ENCODE measurements around the gene TPSB2.

Gene TPSB2

DNA sequence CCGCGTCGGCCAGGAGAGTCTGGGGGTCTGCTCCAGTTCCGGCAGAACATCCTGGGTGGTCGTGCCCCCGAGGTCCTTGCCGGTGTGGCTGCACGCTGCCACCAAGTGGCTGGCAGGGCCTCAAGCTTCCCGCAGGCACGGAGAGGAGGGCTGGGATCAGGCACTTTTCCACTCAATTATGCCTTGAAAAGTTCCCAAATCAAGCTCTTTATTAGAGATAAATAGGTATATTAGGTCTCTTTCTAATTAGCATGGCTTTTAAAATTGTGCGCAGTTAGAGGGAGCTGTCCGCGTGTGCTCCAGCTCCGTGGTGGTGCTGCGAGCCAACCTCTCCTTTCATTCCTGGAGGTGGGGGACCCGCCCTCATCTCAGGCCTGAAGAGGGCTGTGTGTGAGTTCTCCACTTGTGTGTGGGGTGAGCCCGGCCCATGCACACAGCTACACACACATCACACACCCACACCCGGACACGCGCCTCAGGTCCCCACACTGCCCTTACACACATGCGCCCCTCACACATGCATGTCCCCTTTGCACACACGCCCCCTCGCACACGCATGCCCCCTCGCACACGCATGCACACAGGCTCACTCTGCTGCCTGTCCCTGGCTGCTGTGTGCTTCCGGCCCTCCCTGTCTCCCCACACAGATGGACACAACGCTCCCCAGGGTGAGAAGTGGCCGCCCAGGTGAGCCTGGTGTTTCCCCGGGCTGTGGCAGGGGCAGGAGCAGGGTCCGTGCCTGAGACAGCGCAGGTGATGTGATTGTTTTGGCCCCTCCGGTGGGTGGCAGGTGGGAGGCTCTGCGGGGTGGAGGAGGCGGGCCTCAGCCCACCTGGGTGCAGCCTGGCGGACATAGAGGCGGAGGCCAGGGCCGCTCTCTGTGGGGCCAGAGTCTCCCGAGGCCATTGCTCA lies 48.3 kb downstream of the TPSB2 start:
- no peak for DNase-seq

DNA sequence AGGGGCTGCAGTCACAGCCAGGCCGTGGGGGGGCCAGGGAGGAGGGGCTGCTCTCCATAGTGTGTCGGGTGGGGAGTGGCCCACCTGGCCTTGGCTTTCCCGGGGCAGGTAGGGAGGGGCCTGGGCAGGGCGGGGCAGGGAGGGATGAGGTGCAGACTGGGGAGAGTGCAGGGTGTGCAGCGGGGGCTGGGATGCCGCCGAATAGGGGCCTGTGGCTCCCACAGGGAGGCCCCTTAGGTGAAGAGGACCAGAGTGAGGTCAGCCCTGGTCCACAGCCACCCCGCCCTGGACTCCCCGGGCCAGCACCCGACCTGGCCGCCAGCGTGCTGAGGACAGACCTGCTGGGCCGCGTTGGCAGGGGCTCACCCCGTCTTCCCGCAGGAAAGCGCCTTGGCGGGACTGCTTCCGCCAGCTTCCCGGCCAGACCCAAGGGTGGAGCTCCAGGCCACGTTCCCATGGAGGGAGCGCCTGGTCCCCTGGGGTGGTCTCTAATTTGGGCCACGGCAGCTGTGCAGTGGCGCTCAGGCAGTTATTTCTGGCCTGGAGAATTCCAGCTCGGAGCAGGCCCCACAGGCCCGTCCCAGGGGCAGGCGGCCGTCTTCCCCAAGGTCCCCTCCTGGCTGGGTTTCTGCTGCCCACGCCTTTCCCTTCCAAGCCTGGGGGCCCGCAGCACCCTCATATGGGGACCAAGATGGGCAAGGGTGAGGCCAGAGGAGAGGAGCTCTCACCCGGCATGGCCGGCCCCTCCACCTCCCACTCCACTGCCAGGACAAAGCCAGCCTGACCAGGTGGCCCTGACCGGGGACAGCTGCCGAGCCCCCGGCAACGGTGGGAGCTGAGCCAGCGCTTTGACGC lies 49.2 kb downstream of the TPSB2 start:
- no peak for DNase-seq

Measured in NCI-H1436 (cell line).